HAP-1 (cell line): Measurements from ENCODE around the gene UTP25.

Experiments
- DNase-seq, 2 experiments: peaks; one replicate each; pipeline ENCODE4 v3.0.0-alpha.2; 2016 to 2020; ENCODE audit warnings: low spot score in 2 of 2
- H3K27me3 ChIP-seq: fragments of 250-450 bp; sonication (Bioruptor Pico); 2 replicates; pipeline ENCODE4 v1.5.1; 2020; ENCODE audit warnings: low read depth, mild to moderate bottlenecking, moderate library complexity
- H3K36me3 ChIP-seq: fragments of 250-450 bp; sonication (Bioruptor Pico); replicated peaks from 2 replicates; pipeline ENCODE4 v1.5.1; 2020; ENCODE audit warnings: mild to moderate bottlenecking
- H3K4me1 ChIP-seq: fragments of 250-450 bp; sonication (Bioruptor Pico); 2 replicates; pipeline ENCODE4 v1.5.1; 2020; ENCODE audit warnings: mild to moderate bottlenecking
- H3K4me3 ChIP-seq: fragments of 250-450 bp; sonication (Bioruptor Pico); 2 replicates; pipeline ENCODE4 v1.5.1; 2020; ENCODE audit warnings: mild to moderate bottlenecking, moderate library complexity
- H3K9me3 ChIP-seq: fragments of 250-450 bp; sonication (Bioruptor Pico); 2 replicates; pipeline ENCODE4 v1.5.1; 2020; ENCODE audit warnings: mild to moderate bottlenecking, moderate library complexity
- in situ Hi-C: fragments of 300-500 bp; cut with MboI; formaldehyde crosslinking; loops from 3 replicates; pipeline ENCODE4 v1.14.3; 2020; ENCODE audit warnings: low sequenced_read_pairs, inconsistent platforms, mixed read lengths

UTP25 gene

GRCh38 chr1:209815931-209816341 is 11.8 kb upstream of the UTP25 start:
- Histone ChIP-seq H3K4me3 (no peak overlapping the region), H3K27me3 (peaks cover 10% of the 10 kb centered on the region; the same call in 1 of the 2 replicates), H3K9me3 (no peaks in the 10 kb centered on the region), H3K4me1 (no peaks in the 10 kb centered on the region), H3K36me3 (no peaks in the 10 kb centered on the region)
- in situ Hi-C loops = no loop called here
- no peak for DNase-seq

- H3K4me3 ChIP-seq = no peak overlapping the region
- in situ Hi-C loops = no loop called here
These were observed 10.8 kb upstream of the UTP25 start for GRCh38 chr1:209816923-209817322.

GRCh38 chr1:209817691-209818090 is 10.1 kb upstream of the UTP25 start:
- Histone ChIP-seq H3K4me3 (no peak overlapping the region), H3K4me1 (no peaks in the 10 kb centered on the region), H3K36me3 (no peaks in the 10 kb centered on the region), H3K27me3 (peaks cover 13% of the 10 kb centered on the region; the same call in 1 of the 2 replicates), H3K9me3 (no peaks in the 10 kb centered on the region)
- DNase-seq = no peak
- in situ Hi-C loops = no loop called here

More at GRCh38 chr1:209816923-209817322, 10.8 kb upstream of the UTP25 start:
- peaks cover 10% of the 10 kb centered on the region; the same call in 1 of the 2 replicates for H3K27me3 ChIP-seq
- no peaks in the 10 kb centered on the region for H3K4me1 ChIP-seq
- no peak for DNase-seq
- no peaks in the 10 kb centered on the region for H3K36me3 ChIP-seq
- H3K9me3 ChIP-seq = no peaks in the 10 kb centered on the region

- DNase-seq = no peak
- Histone ChIP-seq H3K9me3 (no peaks in the 10 kb centered on the region), H3K27me3 (peaks cover 13% of the 10 kb centered on the region; the same call in 1 of the 2 replicates), H3K4me3 (no peak overlapping the region), H3K4me1 (no peaks in the 10 kb centered on the region), H3K36me3 (no peaks in the 10 kb centered on the region)
- in situ Hi-C loops = no loop called here
These were observed 8.7 kb upstream of the UTP25 start for GRCh38 chr1:209819058-209819457.

DNA sequence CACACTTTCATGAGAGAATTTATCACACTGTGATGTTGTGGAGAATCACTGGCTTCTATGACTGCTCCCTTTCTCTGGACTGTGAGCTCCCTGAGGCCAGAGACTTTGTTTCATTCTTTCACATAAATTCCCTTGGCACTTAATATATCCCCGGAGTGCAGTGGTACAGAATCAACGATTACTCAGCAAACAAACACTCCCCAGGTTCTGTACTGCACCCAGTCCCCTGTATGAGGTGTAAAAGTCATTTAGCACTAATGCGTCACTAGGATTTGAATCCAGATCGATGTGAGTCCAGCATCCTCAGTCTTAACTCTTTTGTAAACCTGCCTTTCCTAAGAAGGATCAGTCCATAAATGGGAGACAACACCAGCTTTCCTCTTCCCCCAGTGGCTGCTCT is 6.8 kb upstream of the UTP25 start:
- no peaks in the 10 kb centered on the region for H3K9me3 ChIP-seq
- no peaks in the 10 kb centered on the region for H3K36me3 ChIP-seq
- in situ Hi-C loops = no loop called here
- H3K4me3 ChIP-seq = no peak overlapping the region
- no peaks in the 10 kb centered on the region for H3K4me1 ChIP-seq
- DNase-seq = no peak
- H3K27me3 ChIP-seq = peaks cover 10% of the 10 kb centered on the region; the same call in 1 of the 2 replicates

GRCh38 chr1:209822706-209823105 is 5.1 kb upstream of the UTP25 start:
- Histone ChIP-seq H3K27me3 (peaks cover 8% of the 10 kb centered on the region; the same call in 1 of the 2 replicates), H3K36me3 (no peaks in the 10 kb centered on the region), H3K9me3 (no peaks in the 10 kb centered on the region), H3K4me3 (no peak overlapping the region), H3K4me1 (no peaks in the 10 kb centered on the region)
- in situ Hi-C loops = no loop called here
- no peak for DNase-seq

GRCh38 chr1:209823143-209824041 is 4.4 kb upstream of the UTP25 start:
- Histone ChIP-seq H3K4me3 (no peak overlapping the region), H3K9me3 (no peaks in the 10 kb centered on the region), H3K27me3 (peaks cover 8% of the 10 kb centered on the region; the same call in 1 of the 2 replicates), H3K36me3 (no peaks in the 10 kb centered on the region), H3K4me1 (no peaks in the 10 kb centered on the region)
- in situ Hi-C loops = no loop called here
- DNase-seq = peak in 1 of 2 experiments; percentile 38

DNA sequence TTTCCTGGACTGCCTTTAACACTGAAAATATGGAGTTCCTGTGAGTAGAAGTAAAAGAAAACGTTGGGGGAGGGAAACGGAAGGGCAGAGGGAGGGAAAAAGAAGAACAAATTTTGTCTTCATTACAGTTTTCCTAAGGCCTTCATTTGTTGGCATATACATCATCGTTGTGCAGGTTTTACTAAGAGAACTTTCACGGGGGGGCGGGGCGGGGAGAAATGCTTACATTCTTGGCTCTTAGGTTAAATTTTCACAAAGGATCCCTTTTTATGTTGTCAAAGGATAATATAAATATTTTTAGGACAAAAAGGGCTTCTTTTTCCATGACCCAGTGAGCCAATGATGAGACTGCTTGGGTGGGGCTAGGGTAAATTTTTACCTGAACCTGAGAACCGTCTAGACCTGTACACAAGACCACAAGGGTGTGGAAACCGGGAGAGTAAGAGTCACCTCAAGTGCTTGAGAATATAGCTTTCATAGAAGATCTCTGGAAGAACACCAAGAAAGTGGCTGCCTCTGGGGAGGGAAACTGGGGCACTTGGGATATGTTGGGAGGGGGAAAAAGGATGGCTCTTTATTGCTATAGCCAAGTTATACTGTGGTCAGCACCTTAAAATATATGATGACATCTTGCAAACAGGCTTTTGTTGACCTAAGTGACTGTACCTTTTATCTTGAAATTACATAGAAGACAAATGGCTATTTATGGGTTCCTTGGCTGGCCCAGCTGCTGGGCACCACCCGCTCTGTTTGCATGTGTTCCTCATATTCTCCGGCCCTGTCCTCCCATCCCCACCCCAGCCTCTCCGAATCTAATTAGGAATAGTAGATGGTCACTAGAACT is 2.0 kb upstream of the UTP25 start:
- in situ Hi-C loops = no loop called here
- Histone ChIP-seq H3K4me1 (peaks cover 8% of the 10 kb centered on the region), H3K4me3 (no peak overlapping the region), H3K9me3 (no peaks in the 10 kb centered on the region), H3K27me3 (0 out of 2 replicates have a peak, but pooled peaks cover 3% of the 10 kb centered on the region), H3K36me3 (peaks cover 4% of the 10 kb centered on the region)
- no peak for DNase-seq

- H3K4me3 ChIP-seq = no peak overlapping the region
- in situ Hi-C loops = no loop called here
These were observed 1.9 kb downstream of the UTP25 start for GRCh38 chr1:209829716-209830115.

DNA sequence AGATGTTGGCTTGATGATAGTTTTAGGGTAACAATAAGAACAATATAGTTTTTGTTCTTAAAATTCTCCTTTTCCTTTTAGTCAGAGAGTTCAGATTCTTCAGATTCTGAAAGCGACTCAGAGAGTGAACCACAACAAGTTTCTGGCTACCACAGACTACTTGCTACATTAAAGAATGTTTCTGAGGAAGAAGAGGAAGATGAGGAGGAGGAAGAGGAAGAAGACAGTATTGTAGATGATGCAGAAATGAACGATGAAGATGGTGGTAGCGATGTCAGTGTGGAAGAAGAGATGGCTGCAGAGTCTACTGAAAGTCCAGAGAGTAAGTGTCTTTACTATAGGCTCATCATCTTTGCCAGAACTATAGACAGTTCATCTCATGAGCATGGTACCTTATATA is 3.0 kb downstream of the UTP25 start:
- H3K4me3 ChIP-seq = no peak overlapping the region
- in situ Hi-C loops = no loop called here
- peaks cover 8% of the 10 kb centered on the region for H3K4me1 ChIP-seq
- no peaks in the 10 kb centered on the region for H3K9me3 ChIP-seq
- H3K27me3 ChIP-seq = no peaks in the 10 kb centered on the region
- DNase-seq = no peak
- H3K36me3 ChIP-seq = peaks cover 48% of the 10 kb centered on the region

More at GRCh38 chr1:209829716-209830115, 1.9 kb downstream of the UTP25 start:
- peaks cover 38% of the 10 kb centered on the region for H3K36me3 ChIP-seq
- no peak for DNase-seq
- no peaks in the 10 kb centered on the region for H3K27me3 ChIP-seq
- H3K9me3 ChIP-seq = no peaks in the 10 kb centered on the region
- H3K4me1 ChIP-seq = peaks cover 8% of the 10 kb centered on the region

- H3K4me3 ChIP-seq = no peak overlapping the region
- no peak for DNase-seq
- no peaks in the 10 kb centered on the region for H3K9me3 ChIP-seq
- H3K27me3 ChIP-seq = no peaks in the 10 kb centered on the region
- in situ Hi-C loops = no loop called here
- H3K4me1 ChIP-seq = peaks cover 8% of the 10 kb centered on the region
- peaks cover 57% of the 10 kb centered on the region for H3K36me3 ChIP-seq
These were observed 3.8 kb downstream of the UTP25 start for GRCh38 chr1:209831615-209832014.

GRCh38 chr1:209835782-209836298 is 8.1 kb downstream of the UTP25 start:
- Histone ChIP-seq H3K9me3 (no peaks in the 10 kb centered on the region), H3K36me3 (peaks cover 92% of the 10 kb centered on the region), H3K4me3 (no peak overlapping the region), H3K27me3 (no peaks in the 10 kb centered on the region), H3K4me1 (no peaks in the 10 kb centered on the region)
- in situ Hi-C loops = no loop called here
- no peak for DNase-seq

- H3K4me1 ChIP-seq = no peaks in the 10 kb centered on the region
- no peaks in the 10 kb centered on the region for H3K9me3 ChIP-seq
- in situ Hi-C loops = no loop called here
These were observed 9.9 kb downstream of the UTP25 start for GRCh38 chr1:209837671-209838070.

More at GRCh38 chr1:209837671-209838070, 9.9 kb downstream of the UTP25 start:
- DNase-seq = no peak
- no peaks in the 10 kb centered on the region for H3K27me3 ChIP-seq
- H3K4me3 ChIP-seq = no peak overlapping the region
- H3K36me3 ChIP-seq = peaks cover 95% of the 10 kb centered on the region
